HepG2 (cell line): Measurements from ENCODE around the gene PDZD4. TPM values are rescaled to one million over a fixed set of nuclear protein-coding genes. Genes with fewer than 3 reads are reported as not detected.

Experiments
- ATAC-seq: fragments of 200-7000 bp; cut with Tn5 transposase; 3 replicates; pipeline ENCODE4 v1.9.1; 2020; ENCODE audit warnings: mild to moderate bottlenecking, moderate library complexity
- BruUV-seq: library from RNA; stranded (reverse); fragments of 400-500 nt; replicated peaks from 2 replicates; lab custom pipeline; 2021; lab: Mats Ljungman, UMichigan
- CTCF ChIA-PET: fragments of 300-600 bp; formaldehyde crosslinking; extraction: SDS; loops from one replicate; lab custom pipeline; 2021; ENCODE audit warnings: low total read pairs, inconsistent platforms, low intra/inter-chr PET ratio; lab: Yijun Ruan, JAX
- POLR2A ChIA-PET: fragments of 350-600 bp; sonication (Branson Sonifier 250); formaldehyde crosslinking; loops from one replicate; lab custom pipeline; 2020; ENCODE audit warnings: antibody characterized with exemption, inconsistent platforms; lab: Yijun Ruan, JAX
- DNase-seq: peaks from one replicate; pipeline ENCODE4 v3.0.0-alpha.2; 2015; ENCODE audit warnings: low spot score
- FAIRE-seq: peaks from 3 replicates; lab custom pipeline; 2011; peaks lifted over from hg19 to GRCh38; lab: Jason Lieb, UNC
- H2AFZ ChIP-seq: one replicate; pipeline ENCODE4 v1.6.1; 2011; ENCODE audit warnings: low read length, inconsistent platforms
- H3K27ac ChIP-seq: fragments of 300-600 bp; 3 replicates; pipeline ENCODE4 v1.8.0; 2011; ENCODE audit warnings: mixed run types, mild to moderate bottlenecking, mixed read lengths, low read length, inconsistent platforms; ENCODE audit not compliant: insufficient read depth; ENCODE audit errors: extremely low read length
- H3K27me3 ChIP-seq, 2 experiments: fragments of 200-600 bp in 1 of 2; 2 replicates in 1 of 2; 3 replicates in 1 of 2; pipeline versions ENCODE4 v1.6.0 to v1.8.0; 2011; ENCODE audit warnings: low read length in 2 of 2, mild to moderate bottlenecking in 2 of 2, moderate library complexity in 2 of 2, inconsistent platforms in 1 of 2; ENCODE audit not compliant: insufficient read depth in 2 of 2, control insufficient read depth in 1 of 2
- H3K36me3 ChIP-seq, 2 experiments: fragments of 200-600 bp in 1 of 2; replicated peaks in 1 of 2; 2 replicates in 1 of 2; 3 replicates in 1 of 2; pipeline versions ENCODE4 v1.5.1 to v1.8.0; 2011; ENCODE audit warnings: low read length in 2 of 2, inconsistent platforms in 1 of 2; ENCODE audit not compliant: insufficient read depth in 2 of 2, control insufficient read depth in 1 of 2
- H3K4me1 ChIP-seq: 2 replicates; pipeline ENCODE4 v1.5.1; 2012; ENCODE audit warnings: low read length, inconsistent platforms; ENCODE audit not compliant: insufficient read depth
- H3K4me2 ChIP-seq: 2 replicates; pipeline ENCODE4 v1.6.0; 2011; ENCODE audit warnings: low read depth, low read length, inconsistent platforms
- H3K4me3 ChIP-seq, 3 experiments: fragments of 200-600 bp in 1 of 3; sonication (generic), shearing (Covaris generic) in 1 of 3; replicated peaks in 1 of 3; 2 replicates each; pipeline ENCODE4 v1.5.1; 2011 to 2016; ENCODE audit warnings: low read length in 3 of 3, inconsistent platforms in 2 of 3, low read depth in 2 of 3, mild to moderate bottlenecking in 2 of 3, control low read depth in 1 of 3, mixed read lengths in 1 of 3; ENCODE audit not compliant: insufficient read depth in 1 of 3
- H3K79me2 ChIP-seq: one replicate; pipeline ENCODE4 v1.6.1; 2011; ENCODE audit warnings: low read length, inconsistent platforms; ENCODE audit not compliant: insufficient read depth
- H3K9ac ChIP-seq: 2 replicates; pipeline ENCODE4 v1.6.0; 2011; ENCODE audit warnings: mild to moderate bottlenecking, low read depth, low read length, inconsistent platforms; ENCODE audit not compliant: insufficient read depth
- H3K9me3 ChIP-seq: 2 replicates; pipeline ENCODE4 v1.5.1; 2012; ENCODE audit warnings: mild to moderate bottlenecking, low read length
- H4K20me1 ChIP-seq: 2 replicates; pipeline ENCODE4 v1.6.0; 2011; ENCODE audit warnings: inconsistent platforms, mild to moderate bottlenecking, low read length, moderate library complexity; ENCODE audit not compliant: insufficient read depth
- GRHL1 ChIP-seq: sonication (generic); formaldehyde crosslinking; conservative IDR thresholded peaks from 2 replicates; pipeline ENCODE4 v1.8.0; 2022; ENCODE audit warnings: missing genetic modification reagents
- ISX ChIP-seq: sonication (generic); formaldehyde crosslinking; conservative IDR thresholded peaks from 2 replicates; pipeline ENCODE4 v1.5.0; 2020; ENCODE audit warnings: missing genetic modification reagents
- MTF1 ChIP-seq: sonication (generic); formaldehyde crosslinking; IDR thresholded peaks from 2 replicates; pipeline ENCODE4 v1.5.0; 2020; ENCODE audit warnings: missing genetic modification reagents
- POLR2AphosphoS5 ChIP-seq: IDR thresholded peaks from 2 replicates; pipeline ENCODE4 v1.6.1; 2012; ENCODE audit warnings: low read depth, low read length
- RFX5 ChIP-seq: IDR thresholded peaks from 2 replicates; pipeline ENCODE4 v1.6.1; 2011; ENCODE audit warnings: low read depth, low read length, improper control_type of control experiment
- SIX1 ChIP-seq: sonication (generic); formaldehyde crosslinking; IDR thresholded peaks from 2 replicates; pipeline ENCODE4 v1.4.0; 2020; ENCODE audit warnings: missing genetic modification reagents, borderline replicate concordance
- SP2 ChIP-seq: sonication (generic); formaldehyde crosslinking; IDR thresholded peaks from 2 replicates; pipeline ENCODE4 v1.5.1; 2020; ENCODE audit warnings: mild to moderate bottlenecking, missing genetic modification reagents
- ZNF18 ChIP-seq: sonication (generic); formaldehyde crosslinking; IDR thresholded peaks from 2 replicates; pipeline ENCODE4 v1.8.0; 2022; ENCODE audit warnings: mild to moderate bottlenecking, missing genetic modification reagents; ENCODE audit not compliant: insufficient replicate concordance
- ZNF510 ChIP-seq: sonication (generic); formaldehyde crosslinking; IDR thresholded peaks from 2 replicates; pipeline ENCODE4 v1.4.0; 2020; ENCODE audit warnings: low read depth, mild to moderate bottlenecking, missing genetic modification reagents
- ZNF557 ChIP-seq: sonication (generic); formaldehyde crosslinking; IDR thresholded peaks from 2 replicates; pipeline ENCODE4 v1.4.0; 2020; ENCODE audit warnings: missing genetic modification reagents
- ZNF615 ChIP-seq: sonication (generic); formaldehyde crosslinking; IDR thresholded peaks from 2 replicates; pipeline ENCODE4 v1.5.0; 2020; ENCODE audit warnings: mild to moderate bottlenecking, missing genetic modification reagents, borderline replicate concordance
- ZNF768 ChIP-seq: sonication (generic); formaldehyde crosslinking; IDR thresholded peaks from 2 replicates; pipeline ENCODE4 v1.4.0; 2020; ENCODE audit warnings: missing genetic modification reagents
- ZNF83 ChIP-seq: sonication (generic); formaldehyde crosslinking; IDR thresholded peaks from 2 replicates; pipeline ENCODE4 v1.4.0; 2020; ENCODE audit warnings: missing genetic modification reagents, mild to moderate bottlenecking, borderline replicate concordance
- ZSCAN25 ChIP-seq: sonication (generic); formaldehyde crosslinking; IDR thresholded peaks from 2 replicates; pipeline ENCODE4 v1.8.0; 2022; ENCODE audit warnings: mild to moderate bottlenecking, missing genetic modification reagents
- WGBS: methylation state at CpG from one replicate; pipeline ENCODE4 v1.1.6; 2017; ENCODE audit warnings: low lambda C conversion rate; 5-methylcytosine and 5-hydroxymethylcytosine counted together
- in situ Hi-C: cut with HindIII; loops from 2 replicates; pipeline ENCODE4 v1.10.0; 2017; ENCODE audit warnings: low pct_unique_long_range_greater_than_20kb; ENCODE audit not compliant: extremely low pct_ligation_motif_present
- intact Hi-C: fragments of 100-400 bp; cut with micrococcal nuclease; formaldehyde crosslinking; loops from one replicate; pipeline ENCODE4 v1.10.0; 2022; ENCODE audit not compliant: unreplicated experiment
- polyA plus RNA-seq, 8 experiments: library from polyadenylated mRNA; depleted of rRNA in 3 of 8; stranded (reverse) in 7 of 8; unstranded in 1 of 8; fragments of >200 nt; fragmentation: Illumina TruSeq in 4 of 8; extraction: Trizol in 4 of 8; gene quantifications; 2 replicates each; pipeline versions ENCODE4 v1.2.1 to v1.2.3, GENCODE V29; 2011 to 2016; ENCODE audit warnings: low read depth in 4 of 8, missing spikeins in 1 of 8, mixed read lengths in 1 of 8; ENCODE audit not compliant: insufficient read depth in 1 of 8
- total RNA-seq, 5 experiments: library from RNA; depleted of rRNA; stranded (reverse); fragments of >200 nt; fragmentation: Illumina TruSeq; extraction: Trizol; gene quantifications; 2 replicates each; pipeline ENCODE4 v1.2.3, GENCODE V29; 2016; ENCODE audit warnings: low read depth in 1 of 5
- TF ChIP-seq, protein P1 (sequence below): sonication (generic); formaldehyde crosslinking; IDR thresholded peaks from 2 replicates; pipeline ENCODE4 v1.4.0; 2020; ENCODE audit warnings: mild to moderate bottlenecking, missing genetic modification reagents
- TF ChIP-seq, protein P2 (sequence below): sonication (generic); formaldehyde crosslinking; IDR thresholded peaks from 2 replicates; pipeline ENCODE4 v1.4.0; 2020; ENCODE audit warnings: missing genetic modification reagents
- TF ChIP-seq, protein P3 (sequence below): sonication (generic); formaldehyde crosslinking; IDR thresholded peaks from 2 replicates; pipeline ENCODE4 v1.8.0; 2022; ENCODE audit warnings: mild to moderate bottlenecking, missing genetic modification reagents, borderline replicate concordance
- TF ChIP-seq, protein P4 (sequence below): sonication (generic); formaldehyde crosslinking; IDR thresholded peaks from 2 replicates; pipeline ENCODE4 v1.5.0; 2020; ENCODE audit warnings: mild to moderate bottlenecking, missing genetic modification reagents, moderate library complexity

Gene PDZD4
- total and polyA plus RNA-seq, 2 of the 13 experiments (the other 11 are each of a cell fraction or from before 2014, with no cell fraction given) = not detected

- FAIRE-seq (no peak), DNase-seq (no peak), ATAC-seq (no peak)
- Histone ChIP-seq H3K27me3 (peaks cover 3 to 40% of the 10 kb centered on the region in 2 experiments; a peak in 3 of 5 replicates), H3K4me1 (no peaks in the 10 kb centered on the region), H3K4me3 (no peak overlapping the region), H3K9me3 (no peaks in the 10 kb centered on the region), H3K4me2 (no peak overlapping the region), H3K79me2 (no peaks in the 10 kb centered on the region), H2AFZ (no peak overlapping the region), H3K36me3 (no peaks in the 10 kb centered on the region), H4K20me1 (no peaks in the 10 kb centered on the region), H3K27ac (no peak overlapping the region), H3K9ac (no peak overlapping the region)
- intact Hi-C loops (no loop called here), in situ Hi-C loops (no loop called here)
- ChIA-PET CTCF (no interaction called here), POLR2A (no interaction called here)
- TF ChIP-seq ZNF510 (CRISPR knock-in tag) (no peak), ZNF615 (CRISPR knock-in tag) (no peak), GRHL1 (no peak), ZNF768 (CRISPR knock-in tag) (no peak), ZNF557 (CRISPR knock-in tag) (no peak), MTF1 (CRISPR knock-in tag) (no peak), ZSCAN25 (CRISPR knock-in tag) (no peak), ZNF83 (CRISPR knock-in tag) (no peak), RFX5 (no peak), ZNF18 (CRISPR knock-in tag) (no peak), POLR2AphosphoS5 (no peak), SIX1 (CRISPR knock-in tag) (no peak), SP2 (CRISPR knock-in tag) (no peak), ISX (no peak)
- TF ChIP-seq, protein P1, sequence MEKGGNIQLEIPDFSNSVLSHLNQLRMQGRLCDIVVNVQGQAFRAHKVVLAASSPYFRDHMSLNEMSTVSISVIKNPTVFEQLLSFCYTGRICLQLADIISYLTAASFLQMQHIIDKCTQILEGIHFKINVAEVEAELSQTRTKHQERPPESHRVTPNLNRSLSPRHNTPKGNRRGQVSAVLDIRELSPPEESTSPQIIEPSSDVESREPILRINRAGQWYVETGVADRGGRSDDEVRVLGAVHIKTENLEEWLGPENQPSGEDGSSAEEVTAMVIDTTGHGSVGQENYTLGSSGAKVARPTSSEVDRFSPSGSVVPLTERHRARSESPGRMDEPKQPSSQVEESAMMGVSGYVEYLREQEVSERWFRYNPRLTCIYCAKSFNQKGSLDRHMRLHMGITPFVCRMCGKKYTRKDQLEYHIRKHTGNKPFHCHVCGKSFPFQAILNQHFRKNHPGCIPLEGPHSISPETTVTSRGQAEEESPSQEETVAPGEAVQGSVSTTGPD = no peak
- TF ChIP-seq, protein P2, sequence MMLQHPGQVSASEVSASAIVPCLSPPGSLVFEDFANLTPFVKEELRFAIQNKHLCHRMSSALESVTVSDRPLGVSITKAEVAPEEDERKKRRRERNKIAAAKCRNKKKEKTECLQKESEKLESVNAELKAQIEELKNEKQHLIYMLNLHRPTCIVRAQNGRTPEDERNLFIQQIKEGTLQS = no peak
- TF ChIP-seq, protein P3, sequence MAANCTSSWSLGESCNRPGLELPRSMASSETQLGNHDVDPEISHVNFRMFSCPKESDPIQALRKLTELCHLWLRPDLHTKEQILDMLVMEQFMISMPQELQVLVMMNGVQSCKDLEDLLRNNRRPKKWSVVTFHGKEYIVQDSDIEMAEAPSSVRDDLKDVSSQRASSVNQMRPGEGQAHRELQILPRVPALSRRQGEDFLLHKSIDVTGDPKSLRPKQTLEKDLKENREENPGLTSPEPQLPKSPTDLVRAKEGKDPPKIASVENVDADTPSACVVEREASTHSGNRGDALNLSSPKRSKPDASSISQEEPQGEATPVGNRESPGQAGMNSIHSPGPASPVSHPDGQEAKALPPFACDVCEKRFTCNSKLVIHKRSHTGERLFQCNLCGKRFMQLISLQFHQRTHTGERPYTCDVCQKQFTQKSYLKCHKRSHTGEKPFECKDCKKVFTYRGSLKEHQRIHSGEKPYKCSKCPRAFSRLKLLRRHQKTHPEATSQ (CRISPR knock-in tag) = no peak
- TF ChIP-seq, protein P4, sequence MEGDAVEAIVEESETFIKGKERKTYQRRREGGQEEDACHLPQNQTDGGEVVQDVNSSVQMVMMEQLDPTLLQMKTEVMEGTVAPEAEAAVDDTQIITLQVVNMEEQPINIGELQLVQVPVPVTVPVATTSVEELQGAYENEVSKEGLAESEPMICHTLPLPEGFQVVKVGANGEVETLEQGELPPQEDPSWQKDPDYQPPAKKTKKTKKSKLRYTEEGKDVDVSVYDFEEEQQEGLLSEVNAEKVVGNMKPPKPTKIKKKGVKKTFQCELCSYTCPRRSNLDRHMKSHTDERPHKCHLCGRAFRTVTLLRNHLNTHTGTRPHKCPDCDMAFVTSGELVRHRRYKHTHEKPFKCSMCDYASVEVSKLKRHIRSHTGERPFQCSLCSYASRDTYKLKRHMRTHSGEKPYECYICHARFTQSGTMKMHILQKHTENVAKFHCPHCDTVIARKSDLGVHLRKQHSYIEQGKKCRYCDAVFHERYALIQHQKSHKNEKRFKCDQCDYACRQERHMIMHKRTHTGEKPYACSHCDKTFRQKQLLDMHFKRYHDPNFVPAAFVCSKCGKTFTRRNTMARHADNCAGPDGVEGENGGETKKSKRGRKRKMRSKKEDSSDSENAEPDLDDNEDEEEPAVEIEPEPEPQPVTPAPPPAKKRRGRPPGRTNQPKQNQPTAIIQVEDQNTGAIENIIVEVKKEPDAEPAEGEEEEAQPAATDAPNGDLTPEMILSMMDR (CRISPR knock-in tag) = no peak
- BruUV-seq = no TSS peak
- WGBS = 50% methylated on average over 1 of the region's 19 CpGs
Measured at GRCh38 chrX:153807976-153808375, 22.4 kb downstream of the PDZD4 start.
